NCI-H128 (cell line): ENCODE results near the gene CLEC4D.
"Not testable (repeated sequence)": the region's sequence is repeated elsewhere in the genome, so short reads cannot be mapped to it uniquely, and the experiment has no call there.

Experiments used
- DNase-seq: peaks from one replicate; lab custom pipeline; 2025; ENCODE audit not compliant: unreplicated experiment; lab: John Stamatoyannopoulos, UW

Gene CLEC4D

GRCh38 chr12:8513256-8513655 is at the start of gene CLEC4D:
Gene CLEC4D, plus strand, starts transcription at chr12:8513503. Its CDS starts 230 bp downstream, at chr12:8513733.
- no peak for DNase-seq

GRCh38 chr12:8465301-8465996 is 47.9 kb upstream of the CLEC4D start:
- DNase-seq: no peak

- DNase-seq: no peak
These were observed 47.1 kb upstream of the CLEC4D start for GRCh38 chr12:8466241-8466640.

- DNase-seq: no peak
These were observed 42.2 kb upstream of the CLEC4D start for GRCh38 chr12:8471090-8471489.

GRCh38 chr12:8475508-8476203 is 37.6 kb upstream of the CLEC4D start:
- no peak for DNase-seq

- no peak for DNase-seq
These were observed 30.7 kb upstream of the CLEC4D start for GRCh38 chr12:8482571-8483061.

GRCh38 chr12:8483079-8483478 is 30.2 kb upstream of the CLEC4D start:
- DNase-seq: no peak

- DNase-seq: no peak
These were observed 21.4 kb upstream of the CLEC4D start for GRCh38 chr12:8491646-8492530.

GRCh38 chr12:8493084-8493483 is 20.2 kb upstream of the CLEC4D start:
- no peak for DNase-seq

- not testable (repeated sequence) for DNase-seq
These were observed 17.6 kb upstream of the CLEC4D start for GRCh38 chr12:8495671-8496070.

- DNase-seq: not testable (repeated sequence)
These were observed 17.2 kb upstream of the CLEC4D start for GRCh38 chr12:8496074-8496473.

- no peak for DNase-seq
These were observed 13.7 kb upstream of the CLEC4D start for GRCh38 chr12:8499616-8500015.

- DNase-seq: no peak
These were observed 11.6 kb upstream of the CLEC4D start for GRCh38 chr12:8501720-8502119.

GRCh38 chr12:8504351-8504750 is 9.0 kb upstream of the CLEC4D start:
- DNase-seq: no peak

GRCh38 chr12:8507596-8507995 is 5.7 kb upstream of the CLEC4D start:
- DNase-seq: no peak

- no peak for DNase-seq
These were observed 5.1 kb upstream of the CLEC4D start for GRCh38 chr12:8508223-8508622.

GRCh38 chr12:8508910-8509841 is 4.1 kb upstream of the CLEC4D start:
- no peak for DNase-seq

GRCh38 chr12:8517971-8518370 is 4.7 kb downstream of the CLEC4D start:
- DNase-seq: no peak

- DNase-seq: no peak
These were observed 5.9 kb downstream of the CLEC4D start for GRCh38 chr12:8519171-8519570.
